ENCODE data around the gene ANKRD53. TPM values are rescaled to one million over a fixed set of nuclear protein-coding genes. Genes with fewer than 3 reads are reported as not detected.
"Not testable (repeated sequence)": the region's sequence is repeated elsewhere in the genome, so short reads cannot be mapped to it uniquely, and the experiment has no call there.

Gene ANKRD53
- total RNA-seq, 1 experiment from 2014 or later: not detected

DNA sequence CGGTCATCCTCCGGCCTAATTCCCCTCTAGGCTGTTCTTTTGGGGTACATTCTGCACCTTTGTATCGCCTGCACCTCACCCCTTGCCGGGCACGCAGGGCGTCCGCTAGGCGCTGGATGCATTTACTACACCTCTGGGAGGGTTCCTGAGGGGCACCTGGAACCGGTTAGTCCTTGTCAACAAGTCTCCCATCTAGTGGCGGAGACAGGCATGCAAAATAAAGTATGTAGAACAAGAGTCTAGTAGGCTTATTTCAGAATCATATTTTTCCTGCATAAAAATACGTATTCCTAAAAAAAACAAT, 16.9 kb downstream of the ANKRD53 start:
- H3K27ac Mint-ChIP-seq (ENCODE audit: unreplicated experiment): no peak overlapping the region
- BruUV-seq (replicated peaks): no TSS peak
- H3K27me3 Mint-ChIP-seq (ENCODE audit: unreplicated experiment): no peaks in the 10 kb centered on the region
- H3K9me3 Mint-ChIP-seq (ENCODE audit: low read depth, unreplicated experiment): no peaks in the 10 kb centered on the region
- peaks cover 36% of the 10 kb centered on the region for H3K36me3 Mint-ChIP-seq (ENCODE audit: insufficient read depth, unreplicated experiment)
- peak; percentile 55 for TF ChIP-seq CTCF (IDR thresholded peaks at IDR 0.05; ENCODE audit: unreplicated experiment)
- H3K4me1 Mint-ChIP-seq (ENCODE audit: low read depth, unreplicated experiment): peaks cover 9% of the 10 kb centered on the region
- peak overlapping the region; percentile 89 for H3K4me3 Mint-ChIP-seq (ENCODE audit: low read depth, unreplicated experiment)
- intact Hi-C loops (cut with micrococcal nuclease; ENCODE audit: unreplicated experiment): no loop called here
- CTCF ChIA-PET: no interaction called here
- DNase-seq: peak; percentile 63

DNA sequence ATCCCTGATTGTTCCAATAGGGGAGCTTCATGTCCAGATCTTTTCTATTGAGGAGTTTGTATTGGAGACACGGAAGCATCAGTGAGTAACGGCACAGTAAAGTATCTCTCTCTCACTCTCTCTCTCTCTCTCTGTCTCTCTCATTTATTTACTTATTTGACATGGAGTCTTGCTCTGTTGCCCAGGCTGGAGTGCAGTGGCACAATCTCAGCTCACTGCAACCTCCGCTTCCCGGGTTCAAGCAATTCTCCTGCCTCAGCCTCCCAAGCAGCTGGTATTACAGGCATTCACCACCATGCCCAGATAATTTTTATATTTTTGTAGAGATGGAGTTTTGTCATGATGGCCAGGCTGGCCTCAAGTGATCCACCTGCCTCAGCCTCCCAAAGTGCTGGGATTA, 20.5 kb downstream of the ANKRD53 start:
- H3K36me3 Mint-ChIP-seq (ENCODE audit: insufficient read depth, unreplicated experiment): peaks cover 13% of the 10 kb centered on the region
- H3K4me3 Mint-ChIP-seq (ENCODE audit: low read depth, unreplicated experiment); H3K9me3 Mint-ChIP-seq (ENCODE audit: low read depth, unreplicated experiment); BruUV-seq (replicated peaks); intact Hi-C loops (cut with micrococcal nuclease; ENCODE audit: unreplicated experiment); H3K4me1 Mint-ChIP-seq (ENCODE audit: low read depth, unreplicated experiment); DNase-seq; H3K27ac Mint-ChIP-seq (ENCODE audit: unreplicated experiment); CTCF ChIA-PET: not testable (repeated sequence)
- H3K27me3 Mint-ChIP-seq (ENCODE audit: unreplicated experiment): peaks cover 10% of the 10 kb centered on the region

DNA sequence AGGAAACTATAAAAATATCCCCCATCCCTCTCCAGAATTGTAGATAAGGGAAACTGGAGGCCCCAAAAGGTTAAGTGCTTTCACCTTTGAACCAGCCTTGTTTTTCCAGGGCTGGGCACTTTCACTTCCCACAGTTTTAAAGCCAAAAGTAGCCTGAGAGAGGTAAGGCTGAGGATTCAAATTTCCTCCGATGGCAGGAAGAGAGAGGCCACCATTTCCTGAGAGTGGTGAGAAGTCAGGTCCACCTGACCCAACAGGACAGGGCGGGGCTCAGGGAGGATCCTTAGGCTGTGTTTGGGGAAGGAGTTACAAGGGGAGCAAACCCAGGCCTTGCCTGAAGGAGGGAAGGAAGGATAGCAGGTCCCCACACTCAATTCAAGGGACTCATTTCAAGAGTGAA, 20.9 kb downstream of the ANKRD53 start:
- Mint-ChIP-seq H3K27ac (ENCODE audit: unreplicated experiment) (no peak overlapping the region), H3K36me3 (ENCODE audit: insufficient read depth, unreplicated experiment) (peaks cover 9% of the 10 kb centered on the region)

DNA sequence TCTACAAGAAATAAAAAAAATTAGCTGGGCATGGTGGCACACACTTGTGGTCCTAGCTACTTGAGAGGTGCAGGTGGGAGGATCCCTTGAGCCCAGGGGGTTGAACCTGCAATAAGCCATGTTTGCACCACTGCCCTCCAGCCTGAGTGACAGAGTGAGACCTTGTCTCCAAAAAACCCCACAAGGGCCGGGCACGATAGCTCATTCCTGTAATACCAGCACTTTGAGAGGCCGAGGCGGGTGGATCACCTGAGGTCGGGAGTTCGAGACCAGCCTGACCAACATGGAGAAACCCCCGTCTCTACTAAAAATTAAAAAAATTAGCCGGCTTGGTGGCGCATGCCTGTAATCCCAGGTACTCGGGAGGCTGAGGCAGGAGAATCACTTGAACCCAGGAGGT, 21.5 kb downstream of the ANKRD53 start:
- H3K9me3 Mint-ChIP-seq (ENCODE audit: low read depth, unreplicated experiment); H3K27ac Mint-ChIP-seq (ENCODE audit: unreplicated experiment); H3K36me3 Mint-ChIP-seq (ENCODE audit: insufficient read depth, unreplicated experiment); CTCF ChIA-PET; H3K4me1 Mint-ChIP-seq (ENCODE audit: low read depth, unreplicated experiment); BruUV-seq (replicated peaks); DNase-seq; H3K4me3 Mint-ChIP-seq (ENCODE audit: low read depth, unreplicated experiment); intact Hi-C loops (cut with micrococcal nuclease; ENCODE audit: unreplicated experiment): not testable (repeated sequence)
- peaks cover 20% of the 10 kb centered on the region for H3K27me3 Mint-ChIP-seq (ENCODE audit: unreplicated experiment)

More for the DNA sequence above, 20.9 kb downstream of the ANKRD53 start:
- TF ChIP-seq CTCF (IDR thresholded peaks at IDR 0.05; ENCODE audit: unreplicated experiment): no peak
- no peak for DNase-seq
- Mint-ChIP-seq H3K4me1 (ENCODE audit: low read depth, unreplicated experiment) (no peaks in the 10 kb centered on the region), H3K9me3 (ENCODE audit: low read depth, unreplicated experiment) (no peaks in the 10 kb centered on the region), H3K4me3 (ENCODE audit: low read depth, unreplicated experiment) (no peak overlapping the region), H3K27me3 (ENCODE audit: unreplicated experiment) (peaks cover 15% of the 10 kb centered on the region)
- intact Hi-C loops (cut with micrococcal nuclease; ENCODE audit: unreplicated experiment): no loop called here
- BruUV-seq (replicated peaks): no TSS peak
- CTCF ChIA-PET: no interaction called here

GRCh38 chr2:71000780-71001591, 22.6 kb downstream of the ANKRD53 start:
- Mint-ChIP-seq H3K27ac (ENCODE audit: unreplicated experiment) (no peak overlapping the region), H3K4me1 (ENCODE audit: low read depth, unreplicated experiment) (no peaks in the 10 kb centered on the region), H3K27me3 (ENCODE audit: unreplicated experiment) (peaks cover 31% of the 10 kb centered on the region), H3K9me3 (ENCODE audit: low read depth, unreplicated experiment) (no peaks in the 10 kb centered on the region), H3K36me3 (ENCODE audit: insufficient read depth, unreplicated experiment) (no peaks in the 10 kb centered on the region), H3K4me3 (ENCODE audit: low read depth, unreplicated experiment) (no peak overlapping the region)
- CTCF ChIA-PET: interaction anchor here (0.6 to 0.7 kb wide), 3 partner anchors 35 to 129 kb away, joined by 3 to 4 read pairs (median 4); partner anchors contain the start of genes MCEE and MPHOSPH10
- TF ChIP-seq CTCF (IDR thresholded peaks at IDR 0.05; ENCODE audit: unreplicated experiment): peak; percentile 81
- intact Hi-C loops (cut with micrococcal nuclease; ENCODE audit: unreplicated experiment): no loop called here
- no TSS peak for BruUV-seq (replicated peaks)
- DNase-seq: peak; percentile 77

Measured in Calu3 (cell line).